ENCODE data around the gene RASGRP2.
A peak's percentile ranks its signal among the peaks of the same experiment; 100 is the strongest.

Gene RASGRP2

GRCh38 chr11:64743591-64744543, at the start of gene RASGRP2:
RASGRP2 (minus strand) TSS chr11:64744142; CDS start chr11:64742866, 1,276 bp downstream.
- DNase-seq, result no peak

- no peak for DNase-seq
Observed at GRCh38 chr11:64792482-64792881, 48.5 kb upstream of the RASGRP2 start.

GRCh38 chr11:64791781-64792291, 47.9 kb upstream of the RASGRP2 start:
- DNase-seq, result no peak

GRCh38 chr11:64790205-64791095, 46.5 kb upstream of the RASGRP2 start:
- DNase-seq, result no peak

GRCh38 chr11:64789331-64790204, 45.6 kb upstream of the RASGRP2 start:
- no peak for DNase-seq

- DNase-seq, result no peak
Observed at GRCh38 chr11:64788321-64789215, 44.6 kb upstream of the RASGRP2 start.

GRCh38 chr11:64787526-64788320, 43.8 kb upstream of the RASGRP2 start:
- DNase-seq, result no peak

- no peak for DNase-seq
Observed at GRCh38 chr11:64786308-64786707, 42.4 kb upstream of the RASGRP2 start.

GRCh38 chr11:64784813-64785581, 41.1 kb upstream of the RASGRP2 start:
- no peak for DNase-seq

- peak; percentile 96 for DNase-seq
Observed at GRCh38 chr11:64778473-64779298, 34.7 kb upstream of the RASGRP2 start, which contains the start of gene SF1. SF1 (minus strand) TSS chr11:64778542; CDS start chr11:64778392, 150 bp downstream.

GRCh38 chr11:64778223-64778472, 34.2 kb upstream of the RASGRP2 start:
- DNase-seq, result no peak

GRCh38 chr11:64777449-64778222, 33.7 kb upstream of the RASGRP2 start:
- DNase-seq, result no peak

GRCh38 chr11:64776875-64777274, 32.9 kb upstream of the RASGRP2 start:
- no peak for DNase-seq

- no peak for DNase-seq
Observed at GRCh38 chr11:64776425-64776824, 32.5 kb upstream of the RASGRP2 start.

- no peak for DNase-seq
Observed at GRCh38 chr11:64774144-64774543, 30.2 kb upstream of the RASGRP2 start.

- DNase-seq, result no peak
Observed at GRCh38 chr11:64772303-64773018, 28.5 kb upstream of the RASGRP2 start.

- no peak for DNase-seq
Observed at GRCh38 chr11:64771861-64772260, 27.9 kb upstream of the RASGRP2 start.

All from NCI-H524 treated with DMSO at 0.1 percent for 48 hours (cell line).